Uterus (tissue), 4 donors: ENCODE measurements around the gene FAM222B. TPM values are rescaled to one million over a fixed set of nuclear protein-coding genes. Genes with fewer than 3 reads are reported as not detected.

Source experiments
- DNase-seq, 2 donors: peaks; one replicate each; pipeline ENCODE4 v3.0.0-alpha.2; 2019 to 2020
- H3K27ac ChIP-seq, 2 donors: fragments of 200-600 bp; sonication (generic); 1 replicate in 1 of 2; 2 replicates in 1 of 2; pipeline ENCODE4 v1.5.1; 2016 to 2018
- H3K27me3 ChIP-seq, 2 donors: fragments of 200-600 bp; sonication (generic); one replicate each; pipeline ENCODE4 v1.5.1; 2018 to 2019; ENCODE audit warnings: control low read depth in 1 of 2
- H3K36me3 ChIP-seq, 2 donors: fragments of 200-600 bp; sonication (generic); one replicate each; pipeline ENCODE4 v1.5.1; 2019; ENCODE audit warnings: control low read depth in 1 of 2
- H3K4me1 ChIP-seq, 2 donors: fragments of 200-600 bp; sonication (generic); one replicate each; pipeline ENCODE4 v1.5.1; 2018 to 2019; ENCODE audit warnings: control low read depth in 1 of 2
- H3K4me3 ChIP-seq, 2 donors: fragments of 200-600 bp; sonication (generic); 1 replicate in 1 of 2; 2 replicates in 1 of 2; pipeline ENCODE4 v1.5.1; 2018 to 2019; ENCODE audit warnings: mild to moderate bottlenecking in 1 of 2
- H3K9me3 ChIP-seq, 2 donors: fragments of 200-600 bp; sonication (generic); one replicate each; pipeline ENCODE4 v1.5.1; 2019; ENCODE audit warnings: control low read depth in 1 of 2
- CTCF ChIP-seq, 4 experiments: fragments of 200-600 bp in 2 of 4; fragments of 450-650 bp in 2 of 4; sonication (generic) in 2 of 4; IDR thresholded peaks; one replicate each; pipeline ENCODE4 v1.5.1; 2016 to 2019; ENCODE audit warnings: antibody characterized with exemption in 4 of 4, mild to moderate bottlenecking in 2 of 4, moderate library complexity in 1 of 4
- POLR2A ChIP-seq, 2 donors: fragments of 450-650 bp; IDR thresholded peaks; one replicate each; pipeline ENCODE4 v1.6.1; 2016; ENCODE audit warnings: antibody characterized with exemption in 2 of 2, mild to moderate bottlenecking in 1 of 2, moderate library complexity in 1 of 2
- intact Hi-C: fragments of 100-400 bp; cut with DNase I; formaldehyde crosslinking; loops from one replicate; pipeline ENCODE4 v1.15.1; 2023; ENCODE audit warnings: low total_unique reads
- total RNA-seq, 4 donors: library from RNA; depleted of rRNA in 3 of 4; stranded (reverse); fragments of >200 nt in 3 of 4; gene quantifications; one replicate each; pipeline versions ENCODE4 v1.1.0 to v1.2.4, GENCODE V29; 2014 to 2023
- donor health status: DM: yes; HTN: yes; CAD: no.

FAM222B gene
- total RNA-seq, 4 donors from 2014 or later: 2.4 to 24.3 (median 4.2) TPM

GRCh38 chr17:28760601-28761562, 81.7 kb downstream of the FAM222B start:
- Histone ChIP-seq H3K36me3 (no peaks in the 10 kb centered on the region), H3K4me1 (no peaks in the 10 kb centered on the region), H3K4me3 (no peak overlapping the region), H3K9me3 (no peaks in the 10 kb centered on the region), H3K27ac (no peak overlapping the region), H3K27me3 (no peaks in the 10 kb centered on the region)
- intact Hi-C loops: loop anchor here (10.0 kb wide), 2 partner anchors 94 to 134 kb away; partner anchors contain the start of genes ERAL1 and FLOT2
- DNase-seq: peak in 1 of 2 donors; percentile 36
- no peak for TF ChIP-seq POLR2A (IDR thresholded peaks at IDR 0.05)
- no peak for TF ChIP-seq CTCF (IDR thresholded peaks at IDR 0.05)

- Histone ChIP-seq H3K4me1 (no peaks in the 10 kb centered on the region), H3K36me3 (no peaks in the 10 kb centered on the region), H3K27ac (no peak overlapping the region), H3K4me3 (no peak overlapping the region), H3K27me3 (no peaks in the 10 kb centered on the region), H3K9me3 (no peaks in the 10 kb centered on the region)
- no peak for TF ChIP-seq POLR2A (IDR thresholded peaks at IDR 0.05)
- no peak for TF ChIP-seq CTCF (IDR thresholded peaks at IDR 0.05)
- intact Hi-C loops: no loop called here
- peak in 1 of 2 donors; percentile 15 for DNase-seq
These were observed 83.2 kb downstream of the FAM222B start for GRCh38 chr17:28759256-28759865.

GRCh38 chr17:28758411-28759121, 84.0 kb downstream of the FAM222B start:
- no peaks in the 10 kb centered on the region for H3K27me3 ChIP-seq
- no peaks in the 10 kb centered on the region for H3K4me1 ChIP-seq
- intact Hi-C loops: no loop called here
- H3K27ac ChIP-seq: no peak overlapping the region
- no peaks in the 10 kb centered on the region for H3K36me3 ChIP-seq
- peak in 1 of 2 donors; percentile 15 for DNase-seq
- H3K4me3 ChIP-seq: no peak overlapping the region
- TF ChIP-seq POLR2A (IDR thresholded peaks at IDR 0.05) (no peak), CTCF (IDR thresholded peaks at IDR 0.05) (no peak)
- H3K9me3 ChIP-seq: no peaks in the 10 kb centered on the region

GRCh38 chr17:28756049-28756804, 86.4 kb downstream of the FAM222B start:
- TF ChIP-seq POLR2A (IDR thresholded peaks at IDR 0.05): no peak
- TF ChIP-seq CTCF (IDR thresholded peaks at IDR 0.05): no peak
- Histone ChIP-seq H3K27me3 (no peaks in the 10 kb centered on the region), H3K4me3 (no peak overlapping the region), H3K36me3 (no peaks in the 10 kb centered on the region), H3K9me3 (no peaks in the 10 kb centered on the region), H3K27ac (no peak overlapping the region), H3K4me1 (no peaks in the 10 kb centered on the region)
- intact Hi-C loops: no loop called here
- no peak for DNase-seq
